ENCODE data around the gene HLA-F.

The HLA-F gene

DNA sequence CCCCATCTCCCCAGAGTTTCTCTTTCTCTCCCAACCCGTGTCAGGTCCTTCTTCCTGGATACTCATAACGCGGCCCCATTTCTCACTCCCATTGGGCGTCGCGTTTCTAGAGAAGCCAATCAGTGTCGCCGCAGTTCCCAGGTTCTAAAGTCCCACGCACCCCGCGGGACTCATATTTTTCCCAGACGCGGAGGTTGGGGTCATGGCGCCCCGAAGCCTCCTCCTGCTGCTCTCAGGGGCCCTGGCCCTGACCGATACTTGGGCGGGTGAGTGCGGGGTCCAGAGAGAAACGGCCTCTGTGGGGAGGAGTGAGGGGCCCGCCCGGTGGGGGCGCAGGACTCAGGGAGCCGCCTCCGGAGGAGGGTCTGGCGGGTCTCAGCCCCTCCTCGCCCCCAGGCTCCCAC, at the start of gene HLA-F:
Gene HLA-F (plus strand): TSS at position 173 of the 404 bp plus-strand sequence. CDS start 30 bp downstream, at position 203.
- no peak for DNase-seq

DNA sequence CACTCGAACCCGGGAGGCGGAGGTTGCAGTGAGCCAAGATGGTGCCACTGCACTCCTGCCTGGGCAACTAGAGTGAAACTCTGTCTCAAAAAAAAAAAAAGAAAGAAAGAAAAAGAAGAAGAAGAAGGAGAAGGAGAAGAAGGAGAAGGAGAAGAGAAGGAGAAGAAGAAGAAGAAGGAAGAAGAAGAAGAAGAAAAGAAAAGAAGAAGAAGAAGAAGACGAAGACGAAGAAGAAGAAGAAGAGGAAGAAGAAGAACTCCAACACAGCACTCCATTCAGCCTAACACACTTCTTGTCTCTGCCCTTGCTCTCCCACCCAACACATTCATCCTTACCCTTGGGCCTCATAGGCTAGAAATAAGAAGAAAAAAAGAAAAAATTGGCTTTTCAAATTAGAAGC, 49.2 kb upstream of the HLA-F start:
- DNase-seq, result no peak

DNA sequence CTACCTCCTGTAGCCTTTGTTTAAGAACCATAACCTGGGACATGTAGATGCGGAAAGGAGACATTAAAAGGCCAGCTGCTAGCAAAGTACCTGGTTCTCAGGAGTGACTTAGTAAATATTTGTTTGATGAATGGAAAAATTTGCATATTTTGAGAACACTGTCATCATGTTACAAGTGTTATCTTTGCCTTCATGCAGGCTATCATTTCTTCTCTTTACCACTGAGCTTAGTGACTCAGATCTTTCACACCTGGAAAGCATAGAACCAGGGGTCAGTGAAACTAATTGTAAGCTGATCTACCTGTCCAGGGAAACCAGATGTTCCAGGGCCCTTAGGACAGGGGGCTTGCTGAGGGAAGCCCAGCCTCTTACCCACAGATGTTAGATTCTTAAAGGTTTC, 47.7 kb upstream of the HLA-F start:
- no peak for DNase-seq

DNA sequence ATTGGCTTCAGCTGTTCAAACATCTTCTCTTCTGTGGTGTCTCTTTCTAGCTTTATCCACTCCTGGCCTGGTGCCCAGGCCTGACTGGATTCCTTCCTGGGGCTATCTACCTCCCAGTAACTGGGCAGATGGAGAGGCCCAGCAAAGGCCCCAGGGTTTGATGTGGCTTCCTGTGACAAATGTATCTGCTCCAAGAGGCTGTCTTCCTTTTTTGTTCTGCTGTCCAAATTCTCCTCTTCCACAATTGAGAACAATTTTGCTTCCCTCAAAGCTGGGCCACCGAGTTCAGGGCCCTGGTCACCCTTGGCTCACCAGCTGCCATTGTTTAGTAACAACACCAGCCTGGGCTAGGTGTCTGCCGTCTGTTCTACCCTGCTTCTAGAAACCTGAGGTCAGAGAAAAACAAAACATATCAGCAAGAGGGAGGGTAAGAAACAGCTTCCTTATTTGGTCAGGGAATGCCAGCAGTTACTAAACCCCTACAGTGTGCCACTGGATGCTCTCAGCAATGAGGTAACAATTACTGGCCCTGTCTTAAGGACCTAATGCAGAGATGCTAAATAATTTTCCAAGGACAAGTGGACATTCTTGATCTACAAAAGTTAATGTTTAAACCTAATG, 46.1 kb upstream of the HLA-F start:
- DNase-seq, result peak; percentile 30 to 31

DNA sequence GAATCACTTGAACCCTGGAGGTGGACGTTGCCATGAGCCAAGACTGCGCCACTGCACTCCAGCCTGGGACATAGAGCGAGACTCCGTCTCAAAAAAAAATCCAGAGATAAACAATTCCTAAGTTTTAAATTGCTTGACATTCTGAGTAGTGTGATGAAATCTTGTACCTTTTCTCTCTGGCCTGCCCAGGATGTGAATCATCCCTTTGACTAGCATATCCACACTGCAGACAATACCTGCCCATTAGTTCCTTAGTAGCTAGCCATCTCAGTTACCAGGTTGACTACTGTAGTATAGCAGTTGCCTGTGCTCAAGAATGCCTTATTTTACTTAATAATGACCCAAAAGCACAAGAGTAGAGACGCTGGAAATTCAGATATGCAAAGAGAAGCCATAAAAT, 45.1 kb upstream of the HLA-F start:
- DNase-seq, result no peak

DNA sequence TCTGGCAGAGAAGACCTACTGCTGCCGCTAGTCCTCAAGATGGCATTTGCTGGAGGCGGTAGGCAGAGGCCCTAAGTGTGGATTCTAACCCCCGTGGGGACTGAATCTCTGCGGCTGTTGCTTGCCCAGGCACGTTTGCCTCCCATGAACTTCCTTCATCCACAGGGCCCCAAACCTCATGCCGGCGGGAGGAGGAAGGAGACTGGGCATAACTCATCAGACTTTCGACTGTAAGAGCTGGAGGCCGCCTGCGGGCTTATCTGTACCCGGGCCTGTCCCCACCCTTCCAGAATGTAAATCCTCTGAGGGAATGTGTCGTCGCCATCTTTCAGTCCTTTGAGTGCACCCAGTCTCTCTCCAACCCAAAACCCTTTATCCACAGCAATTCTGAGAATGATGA, 43.3 kb upstream of the HLA-F start:
- DNase-seq, result no peak

DNA sequence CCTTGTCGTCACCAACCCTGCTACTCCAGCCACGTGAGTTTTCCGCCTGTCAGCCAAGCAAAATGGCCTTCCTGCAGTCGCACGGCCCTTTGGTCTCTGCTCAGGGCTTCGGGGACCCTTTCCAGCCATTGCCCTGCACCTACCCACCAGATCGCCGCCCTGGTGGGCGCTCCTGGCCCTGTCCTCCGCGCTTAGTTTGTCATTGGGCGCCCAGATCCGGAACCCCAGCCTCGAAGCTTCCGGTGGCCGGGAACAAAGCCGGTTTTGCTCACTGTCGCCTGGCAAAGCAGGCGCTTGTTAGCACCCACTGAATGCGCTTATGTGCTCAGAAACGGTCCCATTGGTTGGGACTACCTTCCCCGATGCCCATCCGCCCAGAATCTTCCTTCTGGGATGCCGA, 42.8 kb upstream of the HLA-F start:
- no peak for DNase-seq

DNA sequence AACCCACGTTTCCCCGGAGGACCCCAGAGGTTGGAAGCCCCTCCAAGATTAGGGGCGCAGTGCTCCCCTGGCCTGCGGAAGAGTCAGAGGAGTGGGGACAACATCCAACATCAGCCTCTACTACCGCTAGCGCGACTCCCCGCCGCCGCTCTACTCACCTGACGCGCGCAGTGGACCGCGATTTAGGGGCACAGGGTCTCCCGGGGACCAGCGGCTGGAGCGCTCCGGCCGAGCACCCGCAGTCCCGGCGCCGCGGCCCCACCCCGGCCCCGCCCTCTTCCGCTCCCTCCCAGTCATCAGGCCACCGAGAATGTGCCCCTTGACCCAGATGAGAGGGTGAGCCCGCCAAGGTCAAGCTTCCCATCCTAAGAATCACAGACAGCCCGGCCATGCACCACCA, 42.3 kb upstream of the HLA-F start, which contains the start of gene ZFP57:
Gene ZFP57 (minus strand): TSS at position 249 of the 400 bp plus-strand sequence. CDS start 4,149 bp downstream, outside the sequence.
- no peak for DNase-seq

DNA sequence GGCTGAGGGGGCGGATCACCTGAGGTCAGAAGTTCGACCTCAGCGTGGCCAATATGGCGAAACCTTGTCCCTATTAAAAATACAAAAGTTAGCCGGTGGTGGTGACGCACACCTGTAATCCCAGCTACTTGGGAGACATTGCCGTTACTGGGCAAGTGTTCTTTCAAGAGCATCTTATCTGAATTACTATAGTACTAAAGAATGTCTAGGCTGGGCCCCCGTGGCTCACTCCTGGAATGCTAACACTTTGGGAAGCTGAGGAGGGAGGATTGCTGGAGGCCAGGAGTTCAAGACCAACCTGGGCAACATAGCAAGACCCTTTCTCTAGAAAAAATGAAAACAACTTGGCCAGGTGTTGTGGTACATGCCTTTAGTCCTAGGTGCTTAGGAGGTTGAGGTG, 41.4 kb upstream of the HLA-F start:
- DNase-seq, result no peak

DNA sequence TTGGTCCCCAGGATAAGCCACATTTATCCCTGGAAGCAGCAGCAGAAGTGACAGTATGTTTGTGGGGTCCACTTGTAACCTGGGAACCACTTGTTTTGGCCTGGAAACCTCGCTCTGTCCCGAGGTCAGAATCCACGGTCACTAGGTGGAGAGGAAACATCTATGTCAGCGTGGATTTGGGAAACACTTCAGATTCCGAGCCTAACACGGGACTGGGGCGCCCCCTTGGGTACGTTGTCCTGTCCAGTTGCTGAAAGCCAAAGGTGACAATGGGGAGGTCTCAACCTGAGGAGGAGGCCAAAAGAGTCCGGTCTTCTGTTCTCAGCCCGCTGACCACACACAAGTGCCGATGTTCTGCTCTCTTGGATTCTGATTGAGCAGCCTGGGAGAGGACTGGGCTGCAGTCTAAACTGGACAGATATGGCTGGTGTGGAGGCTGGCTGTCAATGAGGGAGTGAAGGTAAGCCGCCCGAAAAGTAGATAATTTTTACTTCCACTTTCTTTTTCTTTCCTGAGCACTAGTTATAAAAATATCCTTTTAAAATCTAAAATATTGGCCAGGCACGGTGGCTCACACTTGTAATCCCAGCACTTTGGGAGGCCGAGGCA, 37.4 kb upstream of the HLA-F start:
- no peak for DNase-seq

DNA sequence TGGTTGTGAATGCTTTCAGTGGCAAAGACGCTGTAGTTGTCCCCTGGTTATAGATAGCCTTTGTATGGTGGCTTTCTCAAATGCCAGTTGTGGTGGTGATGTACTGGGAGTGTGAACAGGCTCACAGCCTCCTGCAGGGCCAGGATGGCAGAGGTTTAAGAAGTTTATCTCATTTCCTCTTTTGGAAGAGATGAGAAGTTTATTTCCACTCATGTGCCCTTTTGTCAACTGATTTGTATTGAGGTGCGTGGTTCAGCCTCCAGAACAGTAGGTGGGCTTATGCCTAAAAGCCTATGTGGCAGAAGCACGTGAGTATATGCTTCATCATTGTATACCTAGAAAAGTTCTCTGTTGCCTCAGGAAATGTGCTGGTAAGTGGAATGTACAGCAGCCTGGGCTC, 28.6 kb upstream of the HLA-F start:
- DNase-seq, result no peak

DNA sequence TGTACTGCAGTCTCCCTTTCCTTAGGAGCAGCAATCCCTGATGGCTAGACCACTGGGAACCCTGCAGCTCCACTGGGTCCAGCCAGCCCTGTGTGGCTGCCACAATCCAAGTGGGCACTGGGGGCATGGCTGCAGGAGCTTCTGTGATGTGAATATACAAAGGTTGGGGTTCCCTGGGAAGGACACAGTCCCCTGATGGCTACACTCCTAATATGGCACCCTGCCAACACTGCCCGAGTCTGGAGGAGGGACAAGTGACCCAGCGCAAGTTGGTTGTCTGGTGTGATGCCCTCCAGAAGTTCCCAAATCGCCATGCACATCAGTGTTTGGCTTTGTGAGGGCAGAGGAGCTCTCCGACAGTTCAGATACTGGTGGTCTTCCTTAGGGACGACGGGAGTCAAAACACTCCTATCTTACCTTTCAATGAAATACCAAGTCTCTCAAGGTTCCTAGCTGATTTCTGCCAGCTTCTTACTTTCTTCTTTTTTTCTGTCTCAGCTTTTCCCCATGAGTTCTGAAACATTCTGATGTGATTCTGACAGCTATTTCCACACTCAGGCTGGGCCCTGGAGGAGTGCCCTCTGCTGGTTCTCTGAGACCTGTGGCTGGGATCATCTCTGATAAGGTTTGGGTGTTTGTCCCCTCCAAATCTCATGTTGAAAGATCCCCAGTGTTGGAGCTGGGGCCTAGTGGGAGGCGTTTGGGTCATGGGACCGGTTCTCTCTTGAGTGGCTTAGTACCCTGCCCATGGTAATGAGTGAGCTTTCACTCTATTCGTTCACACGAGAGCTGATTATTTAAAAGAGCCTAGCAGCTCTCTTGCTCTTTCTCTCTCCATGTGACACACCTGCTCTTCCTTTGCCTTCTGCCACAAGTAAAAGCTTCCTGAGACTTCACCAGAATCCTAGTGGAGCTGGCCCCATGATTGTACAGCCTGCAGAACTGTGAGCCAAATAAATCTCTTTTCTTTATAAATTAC, 26.8 kb upstream of the HLA-F start:
- peak; percentile 5 to 9 for DNase-seq

DNA sequence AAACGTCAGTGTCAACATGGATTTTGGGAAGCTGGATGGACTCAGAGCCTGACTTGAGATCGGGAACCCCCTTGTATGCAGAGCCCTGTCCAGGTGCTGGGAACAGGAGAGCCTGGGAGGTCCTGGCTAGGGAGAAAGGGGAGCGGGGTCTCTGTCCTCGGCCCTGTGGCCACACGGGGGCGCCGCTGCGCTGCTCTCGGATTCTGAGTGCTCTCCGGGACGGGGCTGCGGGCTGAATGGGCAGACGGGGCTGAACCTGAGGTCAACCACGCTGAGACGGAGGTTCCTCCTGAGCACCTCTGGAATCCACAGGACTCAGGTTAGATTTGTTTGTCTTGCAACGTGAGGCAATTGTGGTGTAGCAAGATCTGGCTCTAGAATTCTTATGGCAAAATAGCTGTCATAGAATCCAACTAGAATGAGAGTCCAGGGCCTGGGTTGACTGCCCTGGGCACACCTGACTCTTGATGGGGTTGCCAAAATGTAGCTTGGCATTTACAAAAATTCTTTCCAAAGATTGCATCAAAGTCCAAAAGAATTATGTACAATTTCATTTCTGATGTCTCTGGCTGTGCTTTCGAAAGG, 20.6 kb upstream of the HLA-F start:
- peak; percentile 26 to 49 for DNase-seq

DNA sequence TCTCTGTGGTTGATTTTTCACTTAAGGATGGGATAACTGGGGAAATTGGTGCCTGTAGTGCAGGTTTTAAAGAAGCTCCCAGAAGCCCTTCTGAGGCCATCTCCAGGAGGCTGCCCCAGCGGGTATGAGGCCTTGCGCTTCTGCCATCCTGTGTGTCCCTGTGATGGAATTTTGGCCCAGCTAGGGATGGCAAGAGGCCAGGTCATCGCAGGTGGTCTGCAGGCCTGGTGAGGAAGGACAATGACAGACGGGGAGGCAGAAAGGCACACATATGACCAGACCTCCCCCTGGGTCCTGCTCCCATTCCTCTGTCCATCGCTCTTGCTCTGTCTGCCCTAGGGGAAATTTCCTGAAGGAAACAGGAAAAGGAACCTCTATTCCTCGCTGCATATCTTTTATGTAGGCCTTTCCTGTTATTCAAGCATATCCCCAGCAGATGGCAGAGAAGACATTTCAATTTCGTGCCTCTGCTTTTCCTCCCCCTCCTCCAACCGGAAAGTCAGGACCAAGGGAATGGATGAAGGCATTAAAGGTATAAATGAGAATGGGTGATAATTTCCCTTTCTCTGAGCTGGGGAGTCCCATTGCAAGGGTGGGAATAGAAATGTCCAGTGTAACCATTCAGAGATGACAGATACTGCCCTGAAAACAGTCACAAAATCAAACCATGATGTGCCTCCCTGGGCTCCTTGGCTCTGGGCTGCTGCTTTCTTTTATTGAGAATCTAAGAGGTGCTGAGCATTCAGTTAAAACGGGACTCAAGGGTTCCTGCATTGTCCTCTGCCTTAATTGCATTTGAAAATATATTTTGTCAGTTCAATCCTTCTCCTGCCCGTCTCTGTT, 17.6 kb upstream of the HLA-F start:
- DNase-seq, result peak; percentile 49 to 53

DNA sequence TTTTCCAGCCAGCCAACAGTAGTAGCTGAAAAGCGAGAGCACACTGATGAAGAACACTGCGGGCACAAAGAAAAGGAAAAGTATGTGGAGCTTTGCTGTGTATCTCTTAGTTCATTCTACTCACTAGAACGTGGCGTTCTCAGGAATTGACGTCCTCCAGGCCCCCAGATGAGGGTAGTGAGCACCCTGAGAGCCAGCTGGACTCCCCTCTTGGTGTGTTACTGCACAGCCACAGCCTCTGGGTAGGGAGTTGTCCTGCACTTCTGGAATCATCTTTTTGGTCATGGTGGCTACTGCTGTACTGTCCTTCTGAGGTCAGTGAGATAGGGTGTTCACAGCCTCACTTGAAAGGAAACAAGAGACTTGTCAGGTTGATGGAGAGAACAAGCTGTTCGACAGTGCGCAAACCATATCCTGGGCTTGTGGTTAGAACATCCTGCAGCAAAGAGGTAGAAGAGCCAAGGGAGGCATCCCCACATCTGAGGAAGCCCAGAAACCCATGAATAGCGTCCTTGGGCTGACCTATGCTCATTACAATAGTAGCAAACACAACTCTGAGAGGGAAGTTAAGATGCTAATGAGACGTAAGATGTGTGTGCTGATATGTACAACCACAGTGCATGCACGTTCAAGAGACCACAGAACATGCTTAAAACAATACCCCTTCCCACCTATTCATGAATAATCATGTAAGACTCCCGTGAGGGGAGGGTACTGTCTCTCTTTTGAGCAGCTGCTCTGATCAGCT, 14.6 kb upstream of the HLA-F start:
- no peak for DNase-seq

DNA sequence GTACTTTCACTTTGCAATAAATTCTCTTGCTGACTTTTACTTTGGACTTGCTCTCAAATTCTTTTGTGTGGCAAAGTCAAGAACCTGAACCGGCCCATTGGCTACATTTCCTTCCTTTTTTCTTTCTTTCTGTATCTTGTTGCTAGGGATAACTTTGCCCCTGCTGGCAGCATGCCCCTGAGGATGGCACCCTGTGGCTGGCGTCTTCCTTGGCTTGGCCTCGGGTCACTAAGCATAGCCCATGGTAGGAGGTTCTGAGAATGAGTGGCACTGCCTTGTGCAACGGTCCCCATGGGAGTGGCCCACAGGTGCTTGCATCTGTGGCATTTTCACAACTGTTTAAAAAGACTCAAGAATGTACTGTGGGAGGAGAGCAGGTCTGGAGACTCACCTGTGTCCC, 14.0 kb upstream of the HLA-F start:
- no peak for DNase-seq

DNA sequence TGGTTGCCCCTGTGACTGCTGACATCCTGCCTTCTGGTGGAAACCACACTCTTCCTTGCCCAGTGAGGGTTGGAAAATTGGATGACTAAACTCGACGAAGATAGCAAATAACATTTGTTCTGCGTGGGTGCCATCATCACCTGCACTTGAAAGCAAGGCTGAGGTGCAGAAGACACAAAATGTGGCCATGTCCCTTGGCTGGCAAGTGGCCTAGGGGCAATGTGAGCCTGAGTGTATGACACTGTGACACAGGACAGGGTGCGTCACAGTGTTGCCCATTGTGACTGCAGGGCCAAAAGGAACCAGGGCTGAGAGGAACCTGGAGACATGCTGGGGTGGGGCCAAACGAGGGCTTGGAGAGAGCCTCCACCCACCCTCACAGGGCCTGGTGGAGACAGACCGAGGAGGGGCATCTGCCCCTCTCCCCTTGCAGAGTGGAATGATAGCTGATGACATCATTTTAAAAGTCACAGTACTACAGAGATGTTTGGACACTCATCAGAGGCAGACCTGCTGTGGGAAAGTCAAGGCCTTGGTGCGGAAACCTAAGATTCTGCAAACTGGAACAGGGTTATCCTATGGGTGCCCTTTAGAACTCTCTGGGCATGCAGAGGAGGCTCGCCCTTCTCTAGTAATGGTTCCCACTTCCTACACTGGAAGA, 12.8 kb upstream of the HLA-F start:
- DNase-seq, result no peak

DNA sequence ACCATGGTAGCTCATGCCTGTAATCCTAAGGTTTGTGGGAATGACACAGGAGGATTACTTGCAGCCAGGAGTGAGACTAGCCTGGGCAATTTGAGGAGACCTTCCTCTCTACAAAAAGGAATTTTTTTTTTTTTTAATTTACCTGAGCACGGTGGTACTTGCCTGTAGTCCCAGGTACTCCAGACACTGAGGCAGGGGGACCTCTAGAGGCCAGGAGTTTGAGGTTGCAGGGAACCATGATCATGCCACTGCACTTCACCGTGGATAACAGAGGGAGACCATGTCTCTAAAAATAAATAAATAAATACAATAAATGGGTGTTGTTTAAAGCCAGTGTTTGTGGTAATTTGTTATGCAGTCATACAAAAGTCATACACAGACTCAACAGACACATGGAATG, 2.4 kb upstream of the HLA-F start:
- no peak for DNase-seq

DNA sequence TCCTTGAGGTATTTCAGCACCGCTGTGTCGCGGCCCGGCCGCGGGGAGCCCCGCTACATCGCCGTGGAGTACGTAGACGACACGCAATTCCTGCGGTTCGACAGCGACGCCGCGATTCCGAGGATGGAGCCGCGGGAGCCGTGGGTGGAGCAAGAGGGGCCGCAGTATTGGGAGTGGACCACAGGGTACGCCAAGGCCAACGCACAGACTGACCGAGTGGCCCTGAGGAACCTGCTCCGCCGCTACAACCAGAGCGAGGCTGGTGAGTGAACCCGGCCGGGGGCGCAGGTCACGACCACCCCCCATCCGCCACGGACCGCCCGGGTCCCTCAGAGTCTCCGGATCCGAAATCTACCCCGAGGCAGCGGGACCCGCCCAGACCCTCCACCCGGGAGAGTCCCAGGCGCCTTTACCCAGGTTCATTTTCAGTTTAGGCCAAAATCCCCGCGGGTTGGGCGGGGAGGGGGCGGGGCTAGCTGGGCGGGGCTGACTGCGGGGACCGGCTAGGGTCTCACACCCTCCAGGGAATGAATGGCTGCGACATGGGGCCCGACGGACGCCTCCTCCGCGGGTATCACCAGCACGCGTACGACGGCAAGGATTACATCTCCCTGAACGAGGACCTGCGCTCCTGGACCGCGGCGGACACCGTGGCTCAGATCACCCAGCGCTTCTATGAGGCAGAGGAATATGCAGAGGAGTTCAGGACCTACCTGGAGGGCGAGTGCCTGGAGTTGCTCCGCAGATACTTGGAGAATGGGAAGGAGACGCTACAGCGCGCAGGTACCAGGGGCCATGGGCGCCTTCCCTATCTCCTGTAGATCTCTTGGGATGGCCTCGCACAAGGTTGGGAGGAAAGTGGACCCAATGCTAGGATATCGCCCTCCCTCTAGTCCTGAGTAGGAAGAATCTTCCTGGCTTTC, 693 bp downstream of the HLA-F start:
- DNase-seq, result no peak
